ENCODE data around the gene GIGYF2. TPM values are rescaled to one million over a fixed set of nuclear protein-coding genes. Genes with fewer than 3 reads are reported as not detected.

Gene GIGYF2
- total RNA-seq, 1 experiment from 2014 or later, result 60.6 TPM

GRCh38 chr2:232674491-232674890 is 22.6 kb upstream of the GIGYF2 start:
- DNase-seq (ENCODE audit: low read depth, low spot score) (no peak), ATAC-seq (no peak)
- Histone ChIP-seq H3K79me2 (ENCODE audit: insufficient read depth, low read length) (no peaks in the 10 kb centered on the region), H3K4me1 (ENCODE audit: control insufficient read depth in 1 of 2, insufficient read depth in 2 of 2, low read length in 2 of 2) (no peaks in the 10 kb centered on the region), H3K9me2 (ENCODE audit: insufficient read depth) (no peaks in the 10 kb centered on the region), H3K4me3 (replicated peaks in 1 of 2; ENCODE audit: low read depth in 1 of 2, low read length in 2 of 2) (no peak overlapping the region), H3K9me3 (ENCODE audit: control insufficient read depth in 1 of 2, insufficient read depth in 1 of 2, low read depth in 1 of 2, low read length in 2 of 2) (no peaks in the 10 kb centered on the region), H3K36me3 (ENCODE audit: control insufficient read depth in 1 of 2, insufficient read depth in 2 of 2, low read length in 2 of 2) (no peaks in the 10 kb centered on the region), H3K27me3 (ENCODE audit: insufficient read depth, low read length) (no peaks in the 10 kb centered on the region), H3K27ac (ENCODE audit: low read depth, low read length) (no peak overlapping the region), H2AFZ (ENCODE audit: low read depth, low read length, poor library complexity, severe bottlenecking) (no peak overlapping the region), H3K9ac (ENCODE audit: low read length) (no peak overlapping the region), H3K4me2 (ENCODE audit: low read length) (no peak overlapping the region), H4K20me1 (ENCODE audit: insufficient read depth) (no peaks in the 10 kb centered on the region)
- TF ChIP-seq ELF1 (IDR thresholded peaks at IDR 0.05; ENCODE audit: borderline replicate concordance, low read depth) (no peak), EGR1 (IDR thresholded peaks at IDR 0.05; ENCODE audit: low read depth) (no peak), ATF3 (IDR thresholded peaks at IDR 0.05) (no peak), CBX3 (IDR thresholded peaks at IDR 0.05; ENCODE audit: low read depth) (no peak), REST (IDR thresholded peaks at IDR 0.05; ENCODE audit: low read depth) (no peak), RAD21 (IDR thresholded peaks at IDR 0.05; ENCODE audit: low read depth) (no peak), EZH2phosphoT487 (IDR thresholded peaks at IDR 0.05; ENCODE audit: borderline replicate concordance) (no peak), CEBPB (IDR thresholded peaks at IDR 0.05; ENCODE audit: low read depth) (no peak), TCF7L2 (IDR thresholded peaks at IDR 0.05; ENCODE audit: borderline replicate concordance, extremely low read depth, insufficient read depth, insufficient read length) (no peak), JUND (IDR thresholded peaks at IDR 0.05) (no peak), ZFX (IDR thresholded peaks at IDR 0.05) (no peak), MAX (IDR thresholded peaks at IDR 0.05) (no peak), SRF (IDR thresholded peaks at IDR 0.05; ENCODE audit: low read depth) (no peak), POLR2A (IDR thresholded peaks at IDR 0.05; ENCODE audit: borderline replicate concordance, extremely low read depth, insufficient read depth, insufficient read length) (no peak), EZH2 (IDR thresholded peaks at IDR 0.05) (no peak), SP1 (IDR thresholded peaks at IDR 0.05; ENCODE audit: low read depth) (no peak), POLR2AphosphoS5 (IDR thresholded peaks at IDR 0.05; ENCODE audit: low read depth, low read length) (no peak), YY1 (IDR thresholded peaks at IDR 0.05; ENCODE audit: extremely low read depth, insufficient replicate concordance, low read depth, low read length) (no peak)
- POLR2A ChIA-PET, result no interaction called here
- no TSS peak for BruUV-seq (replicated peaks)
- RAD21 ChIA-PET (ENCODE audit: low non-redundant PET in 1 of 2, low total read pairs in 2 of 2, uncharacterized antibody in 2 of 2, unreplicated experiment in 2 of 2), result no interaction called here
- CTCF ChIA-PET, result no interaction called here
- intact Hi-C loops (cut with micrococcal nuclease), result no loop called here

Data from HCT116 (cell line).